ENCODE measurements around the gene USP24.

DNA sequence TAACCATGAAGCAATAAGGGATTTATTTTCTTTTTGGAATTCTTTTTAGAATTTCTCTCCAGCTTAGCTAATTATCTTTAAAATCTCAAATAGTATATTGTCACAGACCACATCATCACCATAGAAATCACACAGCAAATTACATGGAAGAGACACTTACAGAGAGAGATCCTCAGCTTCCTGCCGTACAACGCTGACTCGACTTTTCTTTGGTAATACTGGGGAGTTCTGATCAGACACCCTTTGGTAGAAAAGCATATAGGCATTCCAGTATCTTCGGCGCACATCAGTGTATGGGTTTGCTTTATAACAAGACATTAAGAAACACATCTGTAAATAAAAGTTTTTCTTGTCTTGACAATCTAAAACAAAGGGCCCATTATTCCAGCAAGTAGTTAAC is 120.1 kb downstream of the USP24 start:
- TF ChIP-seq TAF1 (IDR thresholded peaks at IDR 0.05; ENCODE audit: low read depth) = no peak
- TF ChIP-seq, protein P1, sequence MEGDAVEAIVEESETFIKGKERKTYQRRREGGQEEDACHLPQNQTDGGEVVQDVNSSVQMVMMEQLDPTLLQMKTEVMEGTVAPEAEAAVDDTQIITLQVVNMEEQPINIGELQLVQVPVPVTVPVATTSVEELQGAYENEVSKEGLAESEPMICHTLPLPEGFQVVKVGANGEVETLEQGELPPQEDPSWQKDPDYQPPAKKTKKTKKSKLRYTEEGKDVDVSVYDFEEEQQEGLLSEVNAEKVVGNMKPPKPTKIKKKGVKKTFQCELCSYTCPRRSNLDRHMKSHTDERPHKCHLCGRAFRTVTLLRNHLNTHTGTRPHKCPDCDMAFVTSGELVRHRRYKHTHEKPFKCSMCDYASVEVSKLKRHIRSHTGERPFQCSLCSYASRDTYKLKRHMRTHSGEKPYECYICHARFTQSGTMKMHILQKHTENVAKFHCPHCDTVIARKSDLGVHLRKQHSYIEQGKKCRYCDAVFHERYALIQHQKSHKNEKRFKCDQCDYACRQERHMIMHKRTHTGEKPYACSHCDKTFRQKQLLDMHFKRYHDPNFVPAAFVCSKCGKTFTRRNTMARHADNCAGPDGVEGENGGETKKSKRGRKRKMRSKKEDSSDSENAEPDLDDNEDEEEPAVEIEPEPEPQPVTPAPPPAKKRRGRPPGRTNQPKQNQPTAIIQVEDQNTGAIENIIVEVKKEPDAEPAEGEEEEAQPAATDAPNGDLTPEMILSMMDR (IDR thresholded peaks at IDR 0.05; ENCODE audit: poor library complexity, severe bottlenecking) = no peak

All from neural cell (in vitro differentiated cells).